Hematopoietic multipotent progenitor cell treated with erythropoietin and hydrocortisone succinate and interleukin-3 and kit ligand, for 8 days (in vitro differentiated cells): ENCODE data around the gene CCDC187.

Experiments
- DNase-seq: peaks from one replicate; pipeline ENCODE4 v3.0.0-alpha.2; 2015

Gene CCDC187

GRCh38 chr9:136311051-136312008 lies 7.4 kb upstream of the CCDC187 start:
- DNase-seq: peak; percentile 23

GRCh38 chr9:136310273-136311030 lies 6.6 kb upstream of the CCDC187 start:
- no peak for DNase-seq

GRCh38 chr9:136309806-136310220 lies 5.9 kb upstream of the CCDC187 start:
- DNase-seq: no peak

- peak; percentile 48 for DNase-seq
These were observed 5.4 kb upstream of the CCDC187 start for GRCh38 chr9:136309101-136309801.

GRCh38 chr9:136308702-136309053 lies 4.8 kb upstream of the CCDC187 start:
- no peak for DNase-seq

- DNase-seq: no peak
These were observed 4.3 kb upstream of the CCDC187 start for GRCh38 chr9:136308006-136308701.

GRCh38 chr9:136307215-136307750 lies 3.4 kb upstream of the CCDC187 start:
- no peak for DNase-seq

- peak; percentile 12 for DNase-seq
These were observed 2.6 kb upstream of the CCDC187 start for GRCh38 chr9:136306211-136307208.

- no peak for DNase-seq
These were observed 1.9 kb upstream of the CCDC187 start for GRCh38 chr9:136305804-136306203.

- DNase-seq: no peak
These were observed 1.1 kb upstream of the CCDC187 start for GRCh38 chr9:136304981-136305380.

GRCh38 chr9:136304456-136304855 lies 562 bp upstream of the CCDC187 start:
- no peak for DNase-seq

- no peak for DNase-seq
These were observed 649 bp downstream of the CCDC187 start for GRCh38 chr9:136303066-136303824.

GRCh38 chr9:136302527-136302926 lies 1.4 kb downstream of the CCDC187 start:
- DNase-seq: no peak

- DNase-seq: no peak
These were observed 3.0 kb downstream of the CCDC187 start for GRCh38 chr9:136300866-136301265.

GRCh38 chr9:136300016-136300545 lies 3.8 kb downstream of the CCDC187 start:
- no peak for DNase-seq

GRCh38 chr9:136299541-136299940 lies 4.4 kb downstream of the CCDC187 start:
- no peak for DNase-seq

- DNase-seq: no peak
These were observed 4.8 kb downstream of the CCDC187 start for GRCh38 chr9:136299116-136299515.

GRCh38 chr9:136297766-136298735 lies 5.8 kb downstream of the CCDC187 start:
- no peak for DNase-seq
